ENCODE results near the gene FUT8. TPM values are rescaled to one million over a fixed set of nuclear protein-coding genes. Genes with fewer than 3 reads are reported as not detected.
"Not testable (repeated sequence)": the region's sequence is repeated elsewhere in the genome, so short reads cannot be mapped to it uniquely, and the experiment has no call there.

The FUT8 gene
- total RNA-seq, 1 donor from 2014 or later, result 18.1 TPM

DNA sequence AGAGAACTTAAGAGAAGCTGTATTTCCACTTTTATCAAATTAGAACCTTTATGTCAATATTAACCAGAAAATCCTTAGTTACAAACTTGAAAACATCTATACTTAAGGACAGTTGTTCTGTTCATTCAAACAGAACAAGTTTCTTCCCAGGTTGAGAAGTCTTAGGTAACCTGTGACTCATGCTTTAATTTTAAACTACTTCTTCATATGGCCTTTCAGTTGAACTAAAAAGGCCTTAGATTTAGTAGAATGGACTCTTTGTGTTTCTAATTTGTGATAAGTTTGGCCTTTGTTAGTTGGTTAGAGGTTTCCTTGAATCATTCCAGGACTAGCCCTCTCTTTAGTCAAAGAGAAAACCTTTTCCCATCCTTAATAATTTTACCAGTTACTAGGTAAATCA, 274.2 kb downstream of the FUT8 start:
- DNase-seq (ENCODE audit: extremely low read depth, low read depth, low spot score), result no peak

DNA sequence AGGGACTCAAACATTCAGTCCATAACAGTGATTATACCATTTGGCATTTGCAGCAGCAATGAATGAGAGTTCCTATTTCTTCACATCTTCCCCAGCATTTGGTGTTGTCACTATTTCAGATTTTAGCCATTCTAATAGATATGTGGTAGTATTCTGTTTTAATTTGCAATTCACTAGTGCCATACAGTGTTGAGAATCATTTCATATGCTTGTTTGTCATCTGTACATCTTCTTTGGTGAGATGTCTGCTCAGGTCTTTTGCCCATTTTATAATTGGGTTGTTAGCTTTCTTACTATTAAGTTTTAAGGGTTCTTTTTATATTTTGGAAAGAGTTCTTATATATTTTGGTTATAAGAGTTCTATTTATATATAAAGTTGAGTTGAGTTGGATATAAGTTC, 276.5 kb downstream of the FUT8 start:
- DNase-seq (ENCODE audit: extremely low read depth, low read depth, low spot score), result no peak

DNA sequence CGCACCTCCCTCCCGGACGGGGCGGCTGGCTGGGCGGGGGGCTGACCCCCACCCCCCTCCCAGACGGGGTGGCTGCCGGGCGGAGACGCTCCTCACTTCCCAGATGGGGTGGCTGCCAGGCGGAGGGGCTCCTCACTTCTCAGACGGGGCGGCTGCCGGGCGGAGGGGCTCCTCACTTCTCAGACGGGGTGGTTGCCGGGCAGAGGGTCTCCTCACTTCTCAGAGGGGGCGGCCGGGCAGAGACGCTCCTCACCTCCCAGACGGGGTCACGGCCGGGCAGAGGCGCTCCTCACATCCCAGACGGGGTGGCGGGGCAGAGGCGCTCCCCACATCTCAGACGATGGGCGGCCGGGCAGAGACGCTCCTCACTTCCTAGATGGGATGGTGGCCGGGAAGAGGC, 280.0 kb downstream of the FUT8 start:
- DNase-seq (ENCODE audit: extremely low read depth, low read depth, low spot score), result not testable (repeated sequence)

DNA sequence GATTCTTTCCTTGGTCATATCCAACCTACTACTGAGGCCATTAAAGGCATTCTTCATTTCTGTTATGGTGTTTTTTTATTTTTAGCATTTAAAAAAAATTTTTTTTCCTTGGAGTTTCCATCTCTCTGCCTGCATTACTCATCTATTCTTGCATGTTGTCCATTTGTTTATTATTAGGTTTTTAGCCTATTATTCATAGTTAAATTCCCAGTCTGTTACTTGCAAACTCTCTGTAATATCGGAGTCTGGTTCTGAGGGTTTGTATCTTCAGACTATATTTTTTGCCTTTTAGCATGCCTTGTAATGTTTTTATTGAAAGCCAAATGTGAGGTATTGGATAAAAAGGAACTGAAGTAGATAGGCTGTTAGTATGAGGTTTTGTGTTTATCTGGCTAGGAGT, 284.3 kb downstream of the FUT8 start:
- no peak for DNase-seq (ENCODE audit: extremely low read depth, low read depth, low spot score)

DNA sequence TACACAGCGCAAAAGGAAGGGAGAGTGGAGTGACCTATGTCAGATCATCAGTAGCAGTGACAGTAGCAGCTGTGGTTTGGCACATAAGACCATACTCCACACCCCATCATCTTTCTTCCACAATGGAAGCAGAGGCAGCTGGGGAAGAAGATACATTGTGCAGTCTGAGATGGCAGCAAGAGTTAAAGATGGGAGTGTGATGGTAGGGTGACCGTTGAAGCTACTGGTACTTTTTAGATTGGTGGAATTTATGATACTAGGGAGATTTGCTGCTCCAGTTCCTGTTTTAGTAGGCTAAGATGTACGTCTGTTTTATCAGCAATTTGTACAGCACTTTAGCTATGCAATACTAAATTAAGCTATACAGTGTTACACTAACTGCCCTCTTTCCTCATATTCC, 291.0 kb downstream of the FUT8 start:
- no peak for DNase-seq (ENCODE audit: extremely low read depth, low read depth, low spot score)

DNA sequence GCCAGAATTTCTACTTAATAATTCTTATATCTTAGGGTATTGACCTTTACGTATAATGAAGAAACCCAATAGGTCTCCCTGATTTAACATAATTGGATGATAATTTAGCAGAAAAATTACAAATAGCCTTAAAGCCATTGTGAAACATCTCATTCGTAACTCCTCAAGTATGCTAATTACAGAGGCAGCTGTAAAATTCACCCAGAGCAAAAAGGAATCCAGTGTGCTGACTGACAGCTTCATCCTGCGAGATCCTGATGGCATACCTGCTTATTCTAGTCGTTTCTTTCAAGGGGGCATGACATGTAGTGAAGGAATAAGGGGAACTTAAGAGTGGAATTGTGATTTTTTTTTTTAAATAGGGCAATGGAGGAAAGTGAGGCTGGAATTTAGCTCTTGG, 291.5 kb downstream of the FUT8 start:
- DNase-seq (ENCODE audit: extremely low read depth, low read depth, low spot score), result no peak

- no peak for DNase-seq (ENCODE audit: extremely low read depth, low read depth, low spot score)
These were observed 291.9 kb downstream of the FUT8 start for GRCh38 chr14:65704437-65704836.

GRCh38 chr14:65704850-65705249, 292.3 kb downstream of the FUT8 start:
- DNase-seq (ENCODE audit: extremely low read depth, low read depth, low spot score), result no peak

- no peak for DNase-seq (ENCODE audit: extremely low read depth, low read depth, low spot score)
These were observed 297.0 kb downstream of the FUT8 start for GRCh38 chr14:65709576-65709975.

DNA sequence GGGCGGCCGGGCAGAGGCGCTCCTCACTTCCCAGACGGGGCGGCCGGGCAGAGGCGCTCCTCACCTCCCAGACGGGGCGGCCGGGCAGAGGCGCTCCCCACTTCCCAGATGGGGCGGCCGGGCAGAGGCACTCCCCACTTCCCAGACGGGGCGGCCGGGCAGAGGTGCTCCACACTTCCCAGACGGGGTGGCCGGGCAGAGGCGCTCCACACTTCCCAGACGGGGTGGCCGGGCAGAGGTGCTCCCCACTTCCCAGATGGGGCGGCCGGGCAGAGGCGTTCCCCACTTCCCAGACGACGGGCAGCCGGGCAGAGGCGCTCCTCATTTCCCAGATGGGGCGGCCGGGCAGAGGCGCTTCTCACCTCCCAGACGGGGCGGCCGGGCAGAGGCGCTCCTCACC, 304.3 kb downstream of the FUT8 start:
- DNase-seq (ENCODE audit: extremely low read depth, low read depth, low spot score), result not testable (repeated sequence)

DNA sequence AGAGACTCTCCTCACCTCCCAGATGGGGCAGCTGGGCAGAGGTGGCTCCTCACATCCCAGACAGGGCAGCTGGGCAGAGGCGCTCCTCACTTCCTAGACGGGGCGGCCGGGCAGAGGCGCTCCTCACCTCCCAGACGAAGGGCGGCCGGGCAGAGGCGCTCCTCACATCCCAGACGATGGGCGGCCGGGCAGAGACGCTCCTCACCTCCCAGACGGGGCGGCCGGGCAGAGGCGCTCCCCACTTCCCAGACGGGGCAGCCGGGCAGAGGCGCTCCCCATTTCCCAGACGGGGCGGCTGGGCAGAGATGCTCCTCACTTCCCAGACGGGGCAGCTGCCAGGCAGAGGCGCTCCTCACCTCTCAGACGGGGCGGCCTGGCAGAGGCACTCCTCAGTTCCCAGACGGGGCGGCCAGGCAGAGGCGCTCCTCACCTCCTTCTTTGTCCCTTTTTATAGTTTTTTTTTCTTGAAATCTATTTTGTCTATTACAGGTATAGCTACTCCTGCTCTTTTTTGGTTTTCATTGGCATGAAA, 304.9 kb downstream of the FUT8 start:
- DNase-seq (ENCODE audit: extremely low read depth, low read depth, low spot score), result not testable (repeated sequence)

- DNase-seq (ENCODE audit: extremely low read depth, low read depth, low spot score), result no peak
These were observed 306.1 kb downstream of the FUT8 start for GRCh38 chr14:65718629-65719028.

GRCh38 chr14:65720171-65720570, 307.6 kb downstream of the FUT8 start:
- DNase-seq (ENCODE audit: extremely low read depth, low read depth, low spot score), result no peak

GRCh38 chr14:65720743-65721142, 308.2 kb downstream of the FUT8 start:
- no peak for DNase-seq (ENCODE audit: extremely low read depth, low read depth, low spot score)

GRCh38 chr14:65723348-65723747, 310.8 kb downstream of the FUT8 start:
- DNase-seq (ENCODE audit: extremely low read depth, low read depth, low spot score), result no peak

- no peak for DNase-seq (ENCODE audit: extremely low read depth, low read depth, low spot score)
These were observed 316.1 kb downstream of the FUT8 start for GRCh38 chr14:65728604-65729003.

- DNase-seq (ENCODE audit: extremely low read depth, low read depth, low spot score), result no peak
These were observed 317.0 kb downstream of the FUT8 start for GRCh38 chr14:65729566-65729965.

GRCh38 chr14:65731933-65732506, 319.5 kb downstream of the FUT8 start:
- DNase-seq (ENCODE audit: extremely low read depth, low read depth, low spot score), result no peak

DNA sequence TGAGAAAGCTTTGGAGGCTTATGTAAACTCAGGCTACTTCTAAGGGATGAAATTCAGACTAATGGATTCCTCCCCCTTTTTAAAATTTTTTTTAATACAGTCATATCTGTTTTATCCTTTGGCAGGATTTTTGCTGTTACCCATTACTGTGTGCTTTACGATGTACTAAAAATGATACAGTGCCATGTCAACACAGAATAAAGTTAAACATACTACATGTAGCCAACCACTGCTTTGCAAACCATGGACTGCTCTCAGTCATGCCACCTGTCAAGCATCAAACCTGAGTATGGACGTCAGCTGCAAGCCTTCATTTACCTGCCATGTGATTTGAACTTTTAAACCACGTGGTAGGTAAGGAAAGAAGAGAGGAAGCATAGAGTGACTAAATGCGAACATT, 325.8 kb downstream of the FUT8 start:
- no peak for DNase-seq (ENCODE audit: extremely low read depth, low read depth, low spot score)

- no peak for DNase-seq (ENCODE audit: extremely low read depth, low read depth, low spot score)
These were observed 333.1 kb downstream of the FUT8 start for GRCh38 chr14:65745396-65746190.

GRCh38 chr14:65748796-65749195, 336.3 kb downstream of the FUT8 start:
- DNase-seq (ENCODE audit: extremely low read depth, low read depth, low spot score), result no peak

DNA sequence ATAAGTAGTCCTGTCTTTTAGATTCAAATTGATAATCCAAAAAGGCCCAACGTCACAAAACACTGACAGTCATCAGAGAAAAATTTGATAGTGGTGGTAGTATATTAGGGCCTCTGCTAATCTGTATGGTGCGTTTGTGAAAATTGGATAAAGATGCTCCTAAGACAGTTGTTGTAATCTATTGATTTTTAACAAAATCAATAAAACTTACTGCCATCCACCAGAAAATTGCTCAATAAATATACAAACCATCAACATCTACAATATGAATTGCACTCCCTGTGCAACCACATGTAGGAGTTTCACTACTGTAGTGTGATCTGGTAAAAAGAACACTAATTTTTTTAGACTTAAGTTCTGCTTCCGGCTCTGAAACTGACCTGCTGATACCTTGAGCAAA, 336.8 kb downstream of the FUT8 start:
- no peak for DNase-seq (ENCODE audit: extremely low read depth, low read depth, low spot score)
